HEK293T (cell line): ENCODE measurements around the gene COL27A1.

Source experiments
- FOXK2 ChIP-seq: fragments of 450-650 bp; IDR thresholded peaks from 2 replicates; pipeline ENCODE4 v1.6.1; 2016; ENCODE audit warnings: mild to moderate bottlenecking
- FOXM1 ChIP-seq: fragments of 450-650 bp; IDR thresholded peaks from 2 replicates; pipeline ENCODE4 v1.6.1; 2017; ENCODE audit warnings: mild to moderate bottlenecking, borderline replicate concordance
- HDGF ChIP-seq: fragments of 450-650 bp; IDR thresholded peaks from 2 replicates; pipeline ENCODE4 v1.6.1; 2017; ENCODE audit warnings: antibody characterized with exemption, borderline replicate concordance
- SP1 ChIP-seq: fragments of 450-650 bp; IDR thresholded peaks from 2 replicates; pipeline ENCODE4 v1.6.1; 2017
- TARDBP ChIP-seq: fragments of 450-650 bp; IDR thresholded peaks from 2 replicates; pipeline ENCODE4 v1.6.1; 2016

DNA sequence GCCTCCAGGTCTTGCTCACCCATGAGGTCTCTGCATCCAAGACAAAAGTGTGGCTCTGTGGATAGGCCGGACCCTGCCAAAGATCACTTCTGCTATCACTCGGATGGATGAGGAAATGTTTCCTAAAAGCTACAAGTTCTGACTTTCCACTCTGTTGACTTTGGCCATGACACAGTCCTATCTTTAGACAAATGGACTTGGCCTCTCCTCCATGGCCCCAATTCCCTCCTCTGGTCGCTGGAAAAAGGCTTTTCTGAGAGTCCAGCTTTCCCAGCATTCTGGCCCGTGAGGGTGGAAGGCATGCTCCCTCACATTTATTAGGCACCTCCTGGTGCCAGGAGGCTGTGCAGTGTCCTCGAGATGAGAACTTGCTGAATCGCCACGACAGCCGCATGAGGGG is 83.1 kb downstream of the COL27A1 start:
- no peak for TF ChIP-seq FOXM1
- no peak for TF ChIP-seq FOXK2
- TF ChIP-seq HDGF: no peak
- no peak for TF ChIP-seq SP1
- no peak for TF ChIP-seq TARDBP
